CD4-positive, alpha-beta T cell (primary cell): ENCODE data around the gene OR8K3. TPM values are rescaled to one million over a fixed set of nuclear protein-coding genes. Genes with fewer than 3 reads are reported as not detected.

Experiments used
- ATAC-seq: fragments of 200-7000 bp; cut with Tn5 transposase; one replicate; pipeline ENCODE4 v1.10.0; 2022; ENCODE audit warnings: mild to moderate bottlenecking; ENCODE audit not compliant: poor library complexity
- CTCF ChIA-PET: fragments of 350-600 bp; sonication (Branson Sonifier 250); formaldehyde crosslinking; loops from one replicate; lab custom pipeline; 2021; ENCODE audit warnings: antibody characterized with exemption, inconsistent platforms; lab: Charles Lee
- POLR2A ChIA-PET: fragments of 350-600 bp; sonication (Branson Sonifier 250); formaldehyde crosslinking; loops from one replicate; lab custom pipeline; 2021; ENCODE audit warnings: antibody characterized with exemption, inconsistent platforms; lab: Charles Lee
- DNase-seq, 14 experiments: peaks; one replicate each; pipeline ENCODE4 v3.0.0-alpha.2; 2013 to 2020; ENCODE audit warnings: mixed read lengths in 2 of 14
- H3K27ac ChIP-seq, 2 donors: one replicate each; pipeline versions ENCODE4 v1.5.1 to v1.7.0; 2013; ENCODE audit warnings: low read length in 2 of 2, low read depth in 1 of 2, mild to moderate bottlenecking in 1 of 2
- H3K27me3 ChIP-seq, 2 experiments: 1 replicate in 1 of 2; 2 replicates in 1 of 2; pipeline versions ENCODE4 v1.6.1 to v1.7.0; 2013; ENCODE audit warnings: low read length in 2 of 2, control low read depth in 1 of 2, mild to moderate bottlenecking in 1 of 2, moderate library complexity in 1 of 2; ENCODE audit not compliant: insufficient read depth in 2 of 2, control insufficient read depth in 1 of 2
- H3K36me3 ChIP-seq: one replicate; pipeline ENCODE4 v1.6.1; 2013; ENCODE audit warnings: low read length, control low read depth; ENCODE audit not compliant: insufficient read depth
- H3K4me1 ChIP-seq: one replicate; pipeline ENCODE4 v1.6.1; 2013; ENCODE audit warnings: low read length, control low read depth; ENCODE audit not compliant: insufficient read depth
- H3K4me3 ChIP-seq: one replicate; pipeline ENCODE4 v1.5.1; 2013; ENCODE audit warnings: mild to moderate bottlenecking, low read length, moderate library complexity
- H3K9me3 ChIP-seq, 2 experiments: 1 replicate in 1 of 2; 2 replicates in 1 of 2; pipeline versions ENCODE4 v1.6.1 to v1.7.0; 2013; ENCODE audit warnings: low read length in 2 of 2, mild to moderate bottlenecking in 2 of 2, control low read depth in 1 of 2, moderate library complexity in 1 of 2; ENCODE audit not compliant: control insufficient read depth in 1 of 2, insufficient read depth in 1 of 2
- H3K27ac Mint-ChIP-seq: one replicate; pipeline ENCODE4 v1.8.0; 2020; ENCODE audit warnings: mixed read lengths
- H3K27me3 Mint-ChIP-seq: one replicate; pipeline ENCODE4 v1.8.0; 2021; ENCODE audit warnings: mixed read lengths
- H3K36me3 Mint-ChIP-seq: one replicate; pipeline ENCODE4 v1.8.0; 2021; ENCODE audit warnings: low read depth, mixed read lengths
- H3K4me1 Mint-ChIP-seq: one replicate; pipeline ENCODE4 v1.8.0; 2021; ENCODE audit warnings: low read depth, mixed read lengths
- H3K4me3 Mint-ChIP-seq: one replicate; pipeline ENCODE4 v1.8.0; 2020; ENCODE audit warnings: mild to moderate bottlenecking, mixed read lengths
- H3K9me3 Mint-ChIP-seq: one replicate; pipeline ENCODE4 v1.8.0; 2020; ENCODE audit warnings: mixed read lengths
- intact Hi-C, 2 experiments: fragments of 100-400 bp; cut with DNase I in 1 of 2; cut with micrococcal nuclease in 1 of 2; formaldehyde crosslinking; loops; one replicate each; pipeline versions ENCODE4 v1.15.1 to v1.9.0; 2023 to 2025; cut with DNase I, micrococcal nuclease
- total RNA-seq, 174 experiments: library from RNA in 2 of 174; stranded (reverse) in 2 of 174; gene quantifications; one replicate each; pipeline ENCODE4 v1.2.3 and lab custom pipeline; 2021 to 2026
- TF ChIP-seq, protein P1 (sequence below): fragments of 200-600 bp; IDR thresholded peaks from one replicate; pipeline ENCODE4 v1.8.0; 2022; ENCODE audit warnings: antibody characterized with exemption, mild to moderate bottlenecking

Gene OR8K3
- total RNA-seq, 2 experiments from 2014 or later, result not detected

DNA sequence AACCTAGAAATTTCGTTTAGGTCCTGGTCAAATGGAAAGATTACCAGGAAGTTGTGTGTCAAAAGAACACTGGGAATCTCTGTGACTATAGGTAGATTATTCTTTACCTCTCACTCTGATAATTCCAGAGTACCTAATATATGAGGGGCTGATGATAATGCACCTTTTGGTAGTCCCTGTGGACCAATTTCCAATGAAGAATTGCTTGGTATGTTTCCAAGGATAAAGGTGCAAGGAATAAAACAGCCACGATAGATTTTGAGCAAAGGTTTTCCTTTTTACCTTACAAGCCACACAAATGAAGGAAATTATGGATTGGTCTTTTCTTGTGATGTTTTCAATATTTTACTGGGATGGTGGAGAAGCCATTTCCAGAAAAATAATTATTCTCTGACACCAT lies 22.8 kb upstream of the OR8K3 start, which contains the start of gene OR8H1:
OR8H1 (minus strand) TSS at position 101 of the 400 bp plus-strand sequence. CDS start 1,192 bp downstream, outside the sequence.
- ATAC-seq (no peak), DNase-seq (no peak)
- POLR2A ChIA-PET, result no interaction called here
- Mint-ChIP-seq H3K27me3 (no peaks in the 10 kb centered on the region), H3K27ac (no peak within 1 kb of the TSS), H3K4me1 (no peaks in the 10 kb centered on the region), H3K36me3 (no peaks in the 10 kb centered on the region), H3K9me3 (peaks cover 9% of the 10 kb centered on the region), H3K4me3 (no peak within 1 kb of the TSS)
- H3K4me1 ChIP-seq, result no peaks in the 10 kb centered on the region
- H3K4me3 ChIP-seq, result no peak within 1 kb of the TSS
- no peaks in the 10 kb centered on the region for H3K36me3 ChIP-seq
- H3K27me3 ChIP-seq, result no peaks in the 10 kb centered on the region
- CTCF ChIA-PET, result no interaction called here
- TF ChIP-seq, protein P1, sequence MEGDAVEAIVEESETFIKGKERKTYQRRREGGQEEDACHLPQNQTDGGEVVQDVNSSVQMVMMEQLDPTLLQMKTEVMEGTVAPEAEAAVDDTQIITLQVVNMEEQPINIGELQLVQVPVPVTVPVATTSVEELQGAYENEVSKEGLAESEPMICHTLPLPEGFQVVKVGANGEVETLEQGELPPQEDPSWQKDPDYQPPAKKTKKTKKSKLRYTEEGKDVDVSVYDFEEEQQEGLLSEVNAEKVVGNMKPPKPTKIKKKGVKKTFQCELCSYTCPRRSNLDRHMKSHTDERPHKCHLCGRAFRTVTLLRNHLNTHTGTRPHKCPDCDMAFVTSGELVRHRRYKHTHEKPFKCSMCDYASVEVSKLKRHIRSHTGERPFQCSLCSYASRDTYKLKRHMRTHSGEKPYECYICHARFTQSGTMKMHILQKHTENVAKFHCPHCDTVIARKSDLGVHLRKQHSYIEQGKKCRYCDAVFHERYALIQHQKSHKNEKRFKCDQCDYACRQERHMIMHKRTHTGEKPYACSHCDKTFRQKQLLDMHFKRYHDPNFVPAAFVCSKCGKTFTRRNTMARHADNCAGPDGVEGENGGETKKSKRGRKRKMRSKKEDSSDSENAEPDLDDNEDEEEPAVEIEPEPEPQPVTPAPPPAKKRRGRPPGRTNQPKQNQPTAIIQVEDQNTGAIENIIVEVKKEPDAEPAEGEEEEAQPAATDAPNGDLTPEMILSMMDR, result no peak
- no peak within 1 kb of the TSS for H3K27ac ChIP-seq
- intact Hi-C loops, result no loop called here
- peaks cover 0 to 10% of the 10 kb centered on the region in 2 experiments for H3K9me3 ChIP-seq

DNA sequence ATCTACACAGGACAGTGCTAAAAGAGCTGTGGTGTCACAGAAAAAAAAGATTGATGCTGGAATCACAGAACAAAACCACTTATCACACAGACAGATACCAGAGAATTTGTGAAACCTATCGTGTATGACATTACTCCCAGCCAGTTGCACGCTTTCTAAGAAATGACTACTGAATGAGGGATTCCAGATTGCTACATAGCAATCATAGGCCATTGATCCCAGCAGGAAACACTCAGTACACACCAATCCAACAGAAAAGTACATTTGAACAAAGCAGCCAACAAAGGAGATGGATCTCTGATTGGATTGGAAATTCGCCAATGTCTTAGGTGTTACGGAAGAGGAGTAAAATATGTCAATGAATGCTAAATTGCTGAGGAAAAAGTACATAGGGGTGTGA lies 18.0 kb upstream of the OR8K3 start:
- H3K36me3 Mint-ChIP-seq, result no peaks in the 10 kb centered on the region
- H3K27me3 ChIP-seq, result no peaks in the 10 kb centered on the region
- no peak overlapping the region for H3K27ac ChIP-seq
- H3K4me1 ChIP-seq, result no peaks in the 10 kb centered on the region
- peaks cover 0 to 5% of the 10 kb centered on the region in 2 experiments for H3K9me3 ChIP-seq
- H3K4me3 ChIP-seq, result no peak overlapping the region
- no peaks in the 10 kb centered on the region for H3K36me3 ChIP-seq
- no peak overlapping the region for H3K27ac Mint-ChIP-seq
- intact Hi-C loops, result no loop called here
- no peak overlapping the region for H3K4me3 Mint-ChIP-seq
- TF ChIP-seq, protein P1, result no peak
- POLR2A ChIA-PET, result no interaction called here
- no peaks in the 10 kb centered on the region for H3K27me3 Mint-ChIP-seq
- no peak for DNase-seq
- no peaks in the 10 kb centered on the region for H3K4me1 Mint-ChIP-seq
- CTCF ChIA-PET, result no interaction called here
- H3K9me3 Mint-ChIP-seq, result peaks cover 15% of the 10 kb centered on the region
- ATAC-seq, result no peak

DNA sequence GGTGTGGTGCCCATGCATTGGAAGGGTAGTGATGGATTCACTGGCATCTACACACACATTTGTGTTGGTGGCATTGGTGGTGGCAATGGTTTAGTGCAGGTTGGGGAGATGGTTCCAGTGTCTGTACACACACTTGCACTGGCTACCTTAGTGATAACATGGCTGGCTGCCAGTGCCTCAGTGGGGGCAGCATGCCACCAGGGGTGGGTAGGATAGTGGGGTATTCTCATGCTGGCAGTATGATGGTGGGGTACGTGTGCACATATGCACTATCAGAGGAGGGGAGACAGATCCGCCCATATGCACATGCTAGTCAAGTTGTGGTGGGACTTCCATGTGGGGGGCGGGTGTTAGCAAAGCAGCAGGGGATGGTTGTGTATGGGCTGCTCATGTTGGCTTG lies 7.1 kb upstream of the OR8K3 start:
- H3K36me3 Mint-ChIP-seq, result no peaks in the 10 kb centered on the region
- CTCF ChIA-PET, result no interaction called here
- no peak for ATAC-seq

More for the DNA sequence above, 7.1 kb upstream of the OR8K3 start:
- H3K4me1 Mint-ChIP-seq, result no peaks in the 10 kb centered on the region
- DNase-seq, result no peak
- TF ChIP-seq, protein P1, result no peak
- POLR2A ChIA-PET, result no interaction called here
- H3K9me3 Mint-ChIP-seq, result peaks cover 14% of the 10 kb centered on the region
- Histone ChIP-seq H3K4me3 (no peak overlapping the region), H3K36me3 (no peaks in the 10 kb centered on the region), H3K27me3 (no peaks in the 10 kb centered on the region), H3K4me1 (no peaks in the 10 kb centered on the region), H3K27ac (no peak overlapping the region), H3K9me3 (peaks cover 10 to 11% of the 10 kb centered on the region in 2 experiments)
- H3K4me3 Mint-ChIP-seq, result no peak overlapping the region
- intact Hi-C loops, result no loop called here
- no peaks in the 10 kb centered on the region for H3K27me3 Mint-ChIP-seq
- H3K27ac Mint-ChIP-seq, result no peak overlapping the region
